Esophagus squamous epithelium (tissue), 4 donors: ENCODE results near the gene GNG5.
A peak's percentile ranks its signal among the peaks of the same experiment; 100 is the strongest.

ENCODE experiments used
- POLR2A ChIP-seq, 4 donors: fragments of 450-650 bp; IDR thresholded peaks; one replicate each; pipeline ENCODE4 v1.6.1; 2017; ENCODE audit warnings: antibody characterized with exemption in 4 of 4, mild to moderate bottlenecking in 4 of 4, moderate library complexity in 3 of 4
- TF ChIP-seq, protein P1 (sequence below), 6 experiments: fragments of 450-650 bp in 4 of 6; fragments of 200-600 bp in 2 of 6; sonication (generic) in 2 of 6; IDR thresholded peaks; one replicate each; pipeline ENCODE4 v1.5.1; 2016 to 2019; ENCODE audit warnings: antibody characterized with exemption in 6 of 6, mild to moderate bottlenecking in 4 of 6, moderate library complexity in 4 of 6

DNA sequence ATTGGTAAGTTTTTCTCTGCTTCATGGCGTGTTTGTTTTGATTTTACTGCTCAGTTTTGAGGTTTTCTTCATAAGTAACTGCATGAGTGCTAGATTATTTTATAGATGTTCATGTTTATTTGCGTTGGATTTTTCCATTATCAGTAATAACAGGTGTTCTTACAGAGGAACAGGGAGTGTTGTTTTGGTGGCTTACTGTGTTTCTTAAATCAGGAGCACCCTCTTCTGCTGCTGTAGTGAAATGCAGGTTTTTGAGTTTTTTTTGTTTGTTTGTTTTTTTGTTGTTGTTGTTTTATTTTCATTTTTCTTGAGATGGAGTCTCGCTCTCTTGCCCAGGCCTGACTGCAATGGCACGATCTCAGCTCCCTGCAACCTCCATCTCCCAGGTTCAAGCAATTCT is 35.3 kb upstream of the GNG5 start:
- TF ChIP-seq, protein P1, sequence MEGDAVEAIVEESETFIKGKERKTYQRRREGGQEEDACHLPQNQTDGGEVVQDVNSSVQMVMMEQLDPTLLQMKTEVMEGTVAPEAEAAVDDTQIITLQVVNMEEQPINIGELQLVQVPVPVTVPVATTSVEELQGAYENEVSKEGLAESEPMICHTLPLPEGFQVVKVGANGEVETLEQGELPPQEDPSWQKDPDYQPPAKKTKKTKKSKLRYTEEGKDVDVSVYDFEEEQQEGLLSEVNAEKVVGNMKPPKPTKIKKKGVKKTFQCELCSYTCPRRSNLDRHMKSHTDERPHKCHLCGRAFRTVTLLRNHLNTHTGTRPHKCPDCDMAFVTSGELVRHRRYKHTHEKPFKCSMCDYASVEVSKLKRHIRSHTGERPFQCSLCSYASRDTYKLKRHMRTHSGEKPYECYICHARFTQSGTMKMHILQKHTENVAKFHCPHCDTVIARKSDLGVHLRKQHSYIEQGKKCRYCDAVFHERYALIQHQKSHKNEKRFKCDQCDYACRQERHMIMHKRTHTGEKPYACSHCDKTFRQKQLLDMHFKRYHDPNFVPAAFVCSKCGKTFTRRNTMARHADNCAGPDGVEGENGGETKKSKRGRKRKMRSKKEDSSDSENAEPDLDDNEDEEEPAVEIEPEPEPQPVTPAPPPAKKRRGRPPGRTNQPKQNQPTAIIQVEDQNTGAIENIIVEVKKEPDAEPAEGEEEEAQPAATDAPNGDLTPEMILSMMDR (IDR thresholded peaks at IDR 0.05): peak in 2 of 6 experiments; percentile 4 to 29
- no peak for TF ChIP-seq POLR2A (IDR thresholded peaks at IDR 0.05)
